Transverse colon (tissue), 4 donors: Measurements from ENCODE around the gene KLHDC10.

Experiments
- POLR2AphosphoS5 ChIP-seq, 3 donors: sonication (generic); formaldehyde crosslinking; IDR thresholded peaks; one replicate each; pipeline ENCODE4 v1.6.1; 2016; ENCODE audit warnings: antibody characterized with exemption in 3 of 3
- TF ChIP-seq, protein P1 (sequence below), 5 experiments: fragments of 200-600 bp in 3 of 5; fragments of 450-650 bp in 2 of 5; sonication (generic) in 3 of 5; IDR thresholded peaks; 1 replicate in 2 of 5; 2 replicates in 3 of 5; pipeline ENCODE4 v1.5.1; 2016 to 2017; ENCODE audit warnings: antibody characterized with exemption in 5 of 5, inconsistent platforms in 3 of 5, mild to moderate bottlenecking in 2 of 5, moderate library complexity in 1 of 5

DNA sequence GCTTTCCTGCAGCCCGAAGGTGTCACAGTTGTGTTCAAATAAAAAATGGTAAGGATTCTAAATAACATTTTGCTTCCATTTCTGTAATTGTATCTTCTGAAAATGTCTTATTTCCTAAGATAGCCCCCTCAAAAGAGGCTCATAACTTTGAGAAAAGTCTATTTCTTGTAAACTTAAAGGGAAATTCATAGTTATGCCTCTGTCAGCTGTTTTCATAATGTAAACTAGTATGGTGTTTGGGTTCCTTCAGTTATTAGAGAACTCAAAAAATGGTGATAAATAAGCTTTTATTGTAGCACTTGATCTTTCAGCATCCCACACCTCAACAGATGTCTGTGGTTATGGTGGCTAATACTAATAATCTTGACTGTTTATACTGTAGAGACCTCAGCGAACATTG lies 57.1 kb downstream of the KLHDC10 start:
- TF ChIP-seq, protein P1, sequence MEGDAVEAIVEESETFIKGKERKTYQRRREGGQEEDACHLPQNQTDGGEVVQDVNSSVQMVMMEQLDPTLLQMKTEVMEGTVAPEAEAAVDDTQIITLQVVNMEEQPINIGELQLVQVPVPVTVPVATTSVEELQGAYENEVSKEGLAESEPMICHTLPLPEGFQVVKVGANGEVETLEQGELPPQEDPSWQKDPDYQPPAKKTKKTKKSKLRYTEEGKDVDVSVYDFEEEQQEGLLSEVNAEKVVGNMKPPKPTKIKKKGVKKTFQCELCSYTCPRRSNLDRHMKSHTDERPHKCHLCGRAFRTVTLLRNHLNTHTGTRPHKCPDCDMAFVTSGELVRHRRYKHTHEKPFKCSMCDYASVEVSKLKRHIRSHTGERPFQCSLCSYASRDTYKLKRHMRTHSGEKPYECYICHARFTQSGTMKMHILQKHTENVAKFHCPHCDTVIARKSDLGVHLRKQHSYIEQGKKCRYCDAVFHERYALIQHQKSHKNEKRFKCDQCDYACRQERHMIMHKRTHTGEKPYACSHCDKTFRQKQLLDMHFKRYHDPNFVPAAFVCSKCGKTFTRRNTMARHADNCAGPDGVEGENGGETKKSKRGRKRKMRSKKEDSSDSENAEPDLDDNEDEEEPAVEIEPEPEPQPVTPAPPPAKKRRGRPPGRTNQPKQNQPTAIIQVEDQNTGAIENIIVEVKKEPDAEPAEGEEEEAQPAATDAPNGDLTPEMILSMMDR (IDR thresholded peaks at IDR 0.05) = no peak
- TF ChIP-seq POLR2AphosphoS5 (IDR thresholded peaks at IDR 0.05) = no peak
